ENCODE measurements around the gene CLSTN2.

The CLSTN2 gene

GRCh38 chr3:140196970-140197369, 262.0 kb downstream of the CLSTN2 start:
- DNase-seq: no peak

- no peak for DNase-seq
These were observed 263.3 kb downstream of the CLSTN2 start for GRCh38 chr3:140198242-140198641.

- DNase-seq: no peak
These were observed 264.0 kb downstream of the CLSTN2 start for GRCh38 chr3:140199008-140199407.

DNA sequence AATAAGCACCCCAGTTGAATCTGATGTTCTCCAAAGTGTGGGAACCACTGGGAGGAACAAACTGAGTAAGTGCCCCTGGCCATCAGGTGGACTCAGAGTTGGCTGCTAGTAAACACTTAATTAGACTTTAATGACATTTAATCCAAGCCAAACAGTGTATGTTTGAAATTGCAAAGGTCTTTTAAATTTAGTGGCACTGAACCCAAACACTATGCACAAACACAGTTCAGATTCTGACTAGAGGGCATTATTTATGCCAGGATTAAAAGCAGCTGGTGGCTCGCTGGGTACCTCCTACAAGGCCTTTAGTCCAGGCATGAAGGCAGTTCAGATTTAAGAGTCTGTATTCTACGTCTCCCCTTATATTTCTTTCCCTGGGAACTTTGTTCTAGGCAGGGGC, 264.8 kb downstream of the CLSTN2 start:
- no peak for DNase-seq

DNA sequence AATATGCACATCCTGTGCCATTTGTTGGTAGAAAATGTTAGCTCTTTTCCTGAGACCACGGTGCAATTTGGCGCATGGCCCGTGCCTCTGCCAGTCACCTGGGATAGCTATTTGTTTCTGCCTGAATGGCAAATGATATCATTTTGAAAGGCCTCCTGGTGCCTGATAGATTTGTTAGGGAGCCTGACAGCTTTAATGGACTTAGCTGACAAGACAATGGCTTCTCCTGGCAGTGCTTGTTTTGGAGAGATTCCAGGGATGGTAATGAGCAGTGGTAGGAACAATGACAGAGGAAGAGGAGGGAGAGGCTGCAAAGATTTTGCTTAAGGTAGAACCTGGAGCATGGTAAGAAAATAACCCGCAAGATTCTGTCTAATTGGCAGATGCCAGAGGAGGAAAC, 268.5 kb downstream of the CLSTN2 start:
- no peak for DNase-seq

GRCh38 chr3:140204271-140204984, 269.4 kb downstream of the CLSTN2 start:
- DNase-seq: no peak

- no peak for DNase-seq
These were observed 270.6 kb downstream of the CLSTN2 start for GRCh38 chr3:140205598-140205997.

GRCh38 chr3:140206196-140207040, 271.4 kb downstream of the CLSTN2 start:
- DNase-seq: no peak

GRCh38 chr3:140207541-140207940, 272.6 kb downstream of the CLSTN2 start:
- DNase-seq: no peak

DNA sequence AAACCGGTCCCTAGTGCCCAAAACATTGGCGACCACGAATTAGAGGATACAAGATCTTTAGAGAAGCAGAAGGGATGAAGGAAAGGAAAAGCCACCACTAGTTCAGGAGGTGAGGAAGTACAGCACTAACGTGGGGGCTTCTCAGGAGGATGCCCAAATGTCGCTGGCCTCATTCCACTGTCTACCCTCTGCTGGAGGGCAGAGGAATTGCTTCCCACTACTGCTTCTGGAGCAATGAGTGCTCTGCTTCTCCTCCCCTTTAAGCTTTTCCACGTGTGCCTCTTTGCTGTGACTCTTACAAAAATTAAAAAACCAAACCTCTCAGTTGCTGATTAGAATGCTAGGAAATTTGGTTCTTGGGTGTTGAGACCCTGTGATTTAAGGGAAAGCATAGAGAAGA, 281.3 kb downstream of the CLSTN2 start:
- DNase-seq: no peak

DNA sequence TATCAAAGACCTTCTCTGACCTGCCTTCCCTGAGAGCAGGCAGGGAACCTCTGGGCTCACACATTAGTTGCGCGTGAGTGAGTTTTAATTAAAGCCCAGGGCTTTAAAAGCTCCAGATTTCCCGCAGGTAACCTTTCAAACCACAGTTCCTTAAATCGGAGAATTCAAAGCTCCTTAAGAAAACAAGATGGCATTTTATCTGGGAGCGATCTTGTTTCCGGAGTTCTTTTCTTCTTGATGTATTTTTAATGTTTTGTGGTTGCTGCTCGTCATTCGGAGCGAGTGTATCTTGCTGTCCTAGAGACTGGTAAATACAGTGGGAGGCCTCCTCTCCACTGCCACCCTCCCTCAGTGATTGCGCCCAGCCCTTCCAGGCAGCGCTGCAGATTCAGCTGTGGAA, 284.3 kb downstream of the CLSTN2 start:
- DNase-seq: no peak

DNA sequence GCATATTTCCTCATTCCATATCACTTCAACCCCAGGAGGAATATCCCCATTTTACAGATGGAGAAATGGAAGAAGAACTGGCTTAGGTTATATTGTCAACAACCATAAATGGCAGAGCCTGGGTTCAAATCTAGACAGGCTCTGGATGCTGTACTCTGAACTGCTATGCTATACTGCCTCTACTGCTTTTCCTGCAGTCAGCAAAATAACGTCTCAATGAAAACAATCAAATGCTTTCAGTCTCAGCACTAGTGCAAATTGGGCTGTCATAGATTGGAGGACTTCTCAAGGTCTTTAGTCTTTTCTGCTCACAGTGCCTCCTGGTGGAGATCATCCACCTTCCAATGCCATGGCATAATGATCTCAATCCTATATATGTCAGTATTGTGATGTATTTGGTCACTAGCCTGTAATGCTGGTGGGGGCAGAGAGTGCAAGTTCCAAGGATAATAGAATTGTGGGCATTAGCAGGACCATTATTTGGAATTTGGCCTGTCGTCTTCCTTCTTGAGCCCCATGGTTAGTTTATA, 285.0 kb downstream of the CLSTN2 start:
- DNase-seq: no peak

DNA sequence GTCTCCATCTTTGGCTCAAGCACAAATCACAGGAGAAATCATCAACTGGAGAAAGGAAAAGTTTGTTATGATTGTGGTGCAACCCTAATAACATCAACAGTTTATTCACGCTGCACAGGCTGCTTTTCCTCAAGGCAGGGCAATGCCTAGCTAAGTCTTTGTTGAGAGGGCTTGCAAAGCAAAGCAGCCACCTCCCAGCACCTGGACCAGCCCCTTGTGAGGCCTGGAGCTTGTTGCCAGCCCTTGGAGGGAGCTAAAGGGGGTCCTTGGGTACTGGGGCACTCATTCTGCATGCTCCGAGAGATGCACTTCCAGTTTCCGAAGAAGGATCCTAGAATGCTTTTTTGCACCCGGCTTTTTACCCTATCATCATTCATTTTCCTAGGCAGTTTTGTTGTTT, 288.2 kb downstream of the CLSTN2 start:
- DNase-seq: no peak

- no peak for DNase-seq
These were observed 288.6 kb downstream of the CLSTN2 start for GRCh38 chr3:140223631-140224030.

DNA sequence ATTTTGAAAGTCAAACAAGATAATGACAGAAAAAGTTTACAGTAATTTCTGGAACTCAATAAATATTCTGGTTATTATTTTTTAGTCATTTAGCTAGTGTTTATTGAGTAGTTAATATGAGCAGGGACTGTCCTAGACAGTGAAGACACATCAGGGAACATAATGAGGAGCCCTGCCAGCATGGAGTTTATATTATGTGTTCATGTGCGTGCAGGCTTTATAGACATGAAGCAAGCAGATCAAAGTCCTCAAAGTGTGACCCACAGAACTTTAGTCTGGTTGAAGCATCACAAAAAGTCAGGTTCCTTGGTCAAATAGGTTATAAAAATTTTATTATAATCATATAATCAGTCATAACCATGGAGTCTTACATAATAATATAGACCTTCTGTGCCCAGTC, 289.3 kb downstream of the CLSTN2 start:
- DNase-seq: no peak

DNA sequence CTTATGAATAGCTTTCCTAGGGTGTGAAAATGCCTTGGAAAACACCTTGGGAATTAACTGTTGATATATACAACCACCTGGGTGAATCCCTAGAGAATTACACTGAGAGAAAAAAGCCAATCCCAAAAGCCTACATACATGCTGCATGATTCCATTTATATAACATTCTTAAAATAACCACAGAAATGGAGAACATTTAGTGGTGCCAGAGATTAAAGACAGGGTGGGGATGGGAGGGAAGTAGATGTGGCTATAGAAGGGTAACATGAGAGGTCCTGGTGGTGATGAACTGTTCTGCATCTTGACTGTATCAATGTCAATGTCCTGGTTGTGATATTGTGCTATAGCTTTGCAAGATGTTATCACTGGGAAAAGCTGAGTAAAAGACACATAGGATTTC, 291.0 kb downstream of the CLSTN2 start:
- DNase-seq: no peak

- DNase-seq: no peak
These were observed 298.7 kb downstream of the CLSTN2 start for GRCh38 chr3:140233702-140234101.

DNA sequence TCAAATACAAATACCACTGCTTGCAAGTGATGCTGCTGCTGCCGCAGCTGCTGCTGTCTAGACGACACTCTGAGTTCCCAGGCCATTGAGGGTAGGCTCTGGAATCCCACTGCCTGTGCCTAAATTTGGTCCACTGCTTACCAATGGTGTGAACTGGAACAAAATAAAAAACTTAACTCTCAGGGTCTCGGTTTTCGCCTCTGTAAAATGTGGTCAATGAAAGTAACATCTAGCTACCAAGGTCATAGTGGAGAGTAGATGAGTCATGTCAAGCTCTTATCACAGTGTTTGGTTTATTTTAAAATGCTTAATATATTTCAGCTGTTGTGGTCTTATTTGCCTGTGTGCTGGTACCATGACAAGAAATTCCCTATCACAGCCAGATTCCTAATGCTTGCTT, 299.3 kb downstream of the CLSTN2 start:
- DNase-seq: no peak

GRCh38 chr3:140236836-140237501, 302.0 kb downstream of the CLSTN2 start:
- no peak for DNase-seq

GRCh38 chr3:140238646-140239314, 303.8 kb downstream of the CLSTN2 start:
- no peak for DNase-seq

DNA sequence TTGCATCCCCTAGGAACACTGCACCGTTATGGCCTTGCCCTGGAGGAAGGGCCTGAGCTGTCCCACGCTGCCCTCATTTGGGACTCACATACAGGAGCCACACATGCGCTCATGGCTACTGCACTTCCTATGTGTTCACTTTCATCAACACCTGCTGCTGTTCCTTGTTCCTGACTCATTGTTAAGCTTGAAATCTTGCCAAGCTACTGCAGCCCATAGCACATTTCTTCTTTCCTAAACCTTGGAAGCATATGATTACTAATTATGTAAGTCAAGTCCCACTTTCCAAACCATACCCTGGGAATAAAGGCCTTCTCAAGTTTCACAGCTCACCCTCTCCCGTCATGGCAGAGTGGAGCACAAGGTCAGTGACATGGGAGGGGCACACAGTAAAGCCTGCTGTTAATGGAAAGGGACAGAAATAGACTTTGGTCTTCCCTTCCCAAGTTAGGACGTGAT, 307.9 kb downstream of the CLSTN2 start:
- no peak for DNase-seq

DNA sequence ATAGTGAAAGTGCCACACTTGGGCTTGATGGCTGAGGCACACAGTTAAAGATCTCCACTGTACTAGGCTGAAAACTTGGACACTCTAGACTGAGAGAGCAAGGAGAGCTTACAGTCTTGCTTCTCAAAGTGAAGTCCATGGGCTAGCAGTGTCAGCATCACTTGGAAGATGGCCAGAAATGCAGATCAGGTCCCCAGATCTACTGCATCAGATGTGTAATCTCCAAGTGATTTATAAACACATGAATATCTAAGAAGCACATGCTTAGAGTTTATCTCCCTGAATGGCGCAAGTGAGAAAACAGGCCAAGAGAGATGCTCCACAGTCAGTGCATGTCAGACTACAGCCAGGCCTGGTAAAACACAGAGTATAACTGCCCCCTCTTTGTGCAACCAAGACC, 308.6 kb downstream of the CLSTN2 start:
- no peak for DNase-seq

GRCh38 chr3:140244893-140245292, 309.9 kb downstream of the CLSTN2 start:
- DNase-seq: no peak

Measured in cerebellar nuclear complex (tissue), 1 donor.